K562 (cell line): Measurements from ENCODE around the gene KCNK4. TPM values are rescaled to one million over a fixed set of nuclear protein-coding genes. Genes with fewer than 3 reads are reported as not detected.
A peak's percentile ranks its signal among the peaks of the same experiment; 100 is the strongest.

Experiments
- CBX3 ChIP-seq, 2 experiments: IDR thresholded peaks; 1 replicate in 1 of 2; 2 replicates in 1 of 2; pipeline ENCODE4 v1.6.1; 2012; ENCODE audit warnings: inconsistent platforms in 2 of 2, low read length in 2 of 2, borderline replicate concordance in 1 of 2, control low read depth in 1 of 2
- CTCFL ChIP-seq: IDR thresholded peaks from 2 replicates; pipeline ENCODE4 v1.6.1; 2011; ENCODE audit warnings: borderline replicate concordance, low read depth, mild to moderate bottlenecking, moderate library complexity, low read length; ENCODE audit not compliant: insufficient read depth, poor library complexity, severe bottlenecking
- FOXK2 ChIP-seq, 2 experiments: fragments of 450-650 bp; IDR thresholded peaks in 1 of 2; conservative IDR thresholded peaks in 1 of 2; 2 replicates each; pipeline ENCODE4 v1.6.1; 2016; ENCODE audit warnings: low read depth in 2 of 2, mild to moderate bottlenecking in 1 of 2
- PURB ChIP-seq: sonication (generic); formaldehyde crosslinking; IDR thresholded peaks from 2 replicates; pipeline ENCODE4 v1.9.0; 2021; ENCODE audit warnings: low read depth, mild to moderate bottlenecking, missing genetic modification reagents
- TAL1 ChIP-seq: fragments of 450-650 bp; IDR thresholded peaks from 2 replicates; pipeline ENCODE4 v1.6.1; 2016; ENCODE audit warnings: mild to moderate bottlenecking
- THRAP3 ChIP-seq: fragments of 450-650 bp; IDR thresholded peaks from 2 replicates; pipeline ENCODE4 v1.6.1; 2016; ENCODE audit warnings: mild to moderate bottlenecking, inconsistent platforms, borderline replicate concordance
- YY1 ChIP-seq, 3 experiments: IDR thresholded peaks; 2 replicates each; pipeline ENCODE4 v1.6.1; 2011; ENCODE audit warnings: low read length in 2 of 3, mild to moderate bottlenecking in 2 of 3, moderate library complexity in 2 of 3, borderline replicate concordance in 1 of 3, control low read depth in 1 of 3, low read depth in 1 of 3; ENCODE audit not compliant: insufficient read depth in 3 of 3, insufficient replicate concordance in 2 of 3, control insufficient read depth in 1 of 3, insufficient read length in 1 of 3; ENCODE audit errors: extremely low read depth in 1 of 3
- ZC3H8 ChIP-seq: fragments of 450-650 bp; IDR thresholded peaks from 2 replicates; pipeline ENCODE4 v1.6.1; 2017
- ZNF764 ChIP-seq: fragments of 250-450 bp; sonication (Bioruptor Pico); IDR thresholded peaks from 2 replicates; pipeline ENCODE4 v1.4.0; 2020; ENCODE audit warnings: low read depth, mild to moderate bottlenecking, moderate library complexity
- polyA plus RNA-seq, 8 experiments: library from polyadenylated mRNA; depleted of rRNA in 4 of 8; stranded (reverse) in 5 of 8; unstranded in 3 of 8; fragments of >200 nt; fragmentation: Nextera tagmentation in 2 of 8; fragmentation: Illumina TruSeq in 1 of 8; extraction: Ambion mirVana in 2 of 8; extraction: Trizol in 1 of 8; gene quantifications; 2 replicates each; pipeline versions ENCODE4 v1.2.1 to v1.2.3, GENCODE V29; 2011 to 2014; ENCODE audit warnings: inconsistent platforms in 1 of 8, missing spikeins in 1 of 8
- total RNA-seq, 7 experiments: library from RNA; depleted of rRNA in 6 of 7; stranded (reverse); fragments of >200 nt in 6 of 7; fragmentation: Illumina TruSeq in 2 of 7; extraction: Trizol in 2 of 7; gene quantifications; 2 replicates each; pipeline versions ENCODE4 v1.2.1 to v1.2.3, GENCODE V29; 2011 to 2021; ENCODE audit warnings: low replicate concordance in 1 of 7
- TF ChIP-seq, protein P1 (sequence below): fragments of 450-650 bp; conservative IDR thresholded peaks from 2 replicates; pipeline ENCODE4 v1.6.1; 2016; ENCODE audit warnings: missing genetic modification characterization, low read depth, mild to moderate bottlenecking, control low read depth, missing compliant biosample characterization

Gene KCNK4
- total and polyA plus RNA-seq, 9 of the 15 experiments (the other 6 are each of a cell fraction or from before 2014, with no cell fraction given), result not detected

- peak; percentile 62 to 70 for TF ChIP-seq FOXK2 (conservative IDR thresholded peaks at IDR 0.05 in 1 of 2, IDR thresholded peaks at IDR 0.05 in 1 of 2; ENCODE audit: low read depth in 2 of 2)
- TF ChIP-seq CTCFL, result peak; percentile 69
- TF ChIP-seq ZNF764, result no peak
- peak; percentile 88; the same call in 1 of the 2 replicates for TF ChIP-seq ZC3H8
- TF ChIP-seq PURB (CRISPR knock-in tag), result no peak
- no peak for TF ChIP-seq CBX3 (IDR thresholded peaks at IDR 0.05; ENCODE audit: borderline replicate concordance in 1 of 2, low read length in 2 of 2)
- peak; percentile 15; the same call in 1 of the 2 replicates for TF ChIP-seq TAL1
- TF ChIP-seq THRAP3, result peak; percentile 90
- TF ChIP-seq YY1 (IDR thresholded peaks at IDR 0.05; ENCODE audit: borderline replicate concordance in 1 of 3, control insufficient read depth in 1 of 3, extremely low read depth in 1 of 3, insufficient read depth in 3 of 3, insufficient read length in 1 of 3, insufficient replicate concordance in 2 of 3, low read depth in 1 of 3, low read length in 2 of 3), result peak in 2 of 3 experiments; percentile 49 to 75
- TF ChIP-seq, protein P1, sequence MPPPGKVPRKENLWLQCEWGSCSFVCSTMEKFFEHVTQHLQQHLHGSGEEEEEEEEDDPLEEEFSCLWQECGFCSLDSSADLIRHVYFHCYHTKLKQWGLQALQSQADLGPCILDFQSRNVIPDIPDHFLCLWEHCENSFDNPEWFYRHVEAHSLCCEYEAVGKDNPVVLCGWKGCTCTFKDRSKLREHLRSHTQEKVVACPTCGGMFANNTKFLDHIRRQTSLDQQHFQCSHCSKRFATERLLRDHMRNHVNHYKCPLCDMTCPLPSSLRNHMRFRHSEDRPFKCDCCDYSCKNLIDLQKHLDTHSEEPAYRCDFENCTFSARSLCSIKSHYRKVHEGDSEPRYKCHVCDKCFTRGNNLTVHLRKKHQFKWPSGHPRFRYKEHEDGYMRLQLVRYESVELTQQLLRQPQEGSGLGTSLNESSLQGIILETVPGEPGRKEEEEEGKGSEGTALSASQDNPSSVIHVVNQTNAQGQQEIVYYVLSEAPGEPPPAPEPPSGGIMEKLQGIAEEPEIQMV (tag), result 0 out of 2 replicates have a peak, but pooled peaks have one; percentile 20
These were observed 40.7 kb downstream of the KCNK4 start (continued) for GRCh38 chr11:64331569-64332371.
